Osteoblast (primary cell): ENCODE data around the gene RHBDD1. TPM values are rescaled to one million over a fixed set of nuclear protein-coding genes. Genes with fewer than 3 reads are reported as not detected.

Experiments
- DNase-seq: peaks from one replicate; pipeline ENCODE4 v3.0.0; 2011; ENCODE audit warnings: low spot score, mixed read lengths; ENCODE audit not compliant: insufficient read length; ENCODE audit errors: missing footprints
- H2AFZ ChIP-seq: 2 replicates; pipeline ENCODE4 v1.6.0; 2011; ENCODE audit warnings: mild to moderate bottlenecking, low read length
- H3K27ac ChIP-seq: 2 replicates; pipeline ENCODE4 v1.5.1; 2011; ENCODE audit warnings: mild to moderate bottlenecking, low read depth, low read length, moderate library complexity
- H3K27me3 ChIP-seq: 2 replicates; pipeline ENCODE4 v1.6.0; 2012; ENCODE audit warnings: mild to moderate bottlenecking, control low read depth, inconsistent platforms, low read length, moderate library complexity; ENCODE audit not compliant: insufficient read depth
- H3K36me3 ChIP-seq: 2 replicates; pipeline ENCODE4 v1.5.1; 2011; ENCODE audit warnings: mild to moderate bottlenecking, low read length, control low read depth, moderate library complexity; ENCODE audit not compliant: insufficient read depth
- H3K4me1 ChIP-seq: 2 replicates; pipeline ENCODE4 v1.5.1; 2011; ENCODE audit warnings: mild to moderate bottlenecking, low read length, control low read depth, moderate library complexity; ENCODE audit not compliant: insufficient read depth
- H3K4me2 ChIP-seq: 2 replicates; pipeline ENCODE4 v1.6.0; 2011; ENCODE audit warnings: mild to moderate bottlenecking, low read length; ENCODE audit not compliant: insufficient read depth
- H3K4me3 ChIP-seq: fragments of 200-600 bp; sonication (generic); 3 replicates; pipeline ENCODE4 v1.5.1; 2012; ENCODE audit warnings: mild to moderate bottlenecking, low read length, inconsistent platforms; ENCODE audit not compliant: insufficient read depth
- H3K79me2 ChIP-seq: 2 replicates; pipeline ENCODE4 v1.6.0; 2012; ENCODE audit warnings: mild to moderate bottlenecking, low read length, control low read depth, inconsistent platforms; ENCODE audit not compliant: insufficient read depth
- H3K9me3 ChIP-seq: 2 replicates; pipeline ENCODE4 v1.5.1; 2011; ENCODE audit warnings: low read depth, low read length, control low read depth
- H4K20me1 ChIP-seq: 2 replicates; pipeline ENCODE4 v1.6.0; 2012; ENCODE audit warnings: mild to moderate bottlenecking, low read length, control low read depth; ENCODE audit not compliant: insufficient read depth
- CTCF ChIP-seq: IDR thresholded peaks from 2 replicates; pipeline ENCODE4 v1.5.1; 2011; ENCODE audit warnings: mild to moderate bottlenecking, low read depth, low read length, moderate library complexity; ENCODE audit errors: extremely low read depth
- total RNA-seq: library from RNA; depleted of rRNA; stranded (reverse); fragments of >200 nt; gene quantifications from 2 replicates; pipeline ENCODE4 v1.2.3, GENCODE V29; 2012

RHBDD1 gene
- total RNA-seq, 1 donor = 25.3 TPM

DNA sequence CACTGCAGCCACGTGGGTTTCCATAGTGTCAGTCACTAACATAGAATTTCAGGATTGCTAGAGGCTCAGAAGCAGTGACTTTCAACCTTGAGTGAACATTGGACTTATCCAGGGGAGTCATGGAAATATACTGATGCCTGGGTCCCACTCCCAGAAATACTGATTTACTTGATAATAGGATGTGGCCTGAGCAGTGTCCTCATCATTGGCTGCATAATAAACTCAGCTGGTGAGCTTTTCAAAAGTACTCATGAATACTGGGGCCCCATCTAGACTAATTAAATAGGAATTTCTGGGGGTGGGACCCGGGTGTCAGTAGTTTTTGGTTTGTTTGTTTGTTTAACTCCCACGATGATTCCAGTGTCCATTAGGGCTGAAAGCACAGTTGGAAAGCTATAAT, 186.8 kb downstream of the RHBDD1 start:
- TF ChIP-seq CTCF = no peak
- DNase-seq = no peak
- Histone ChIP-seq H3K27ac (no peak overlapping the region), H3K79me2 (no peaks in the 10 kb centered on the region), H4K20me1 (no peaks in the 10 kb centered on the region), H3K9me3 (no peaks in the 10 kb centered on the region), H2AFZ (no peak overlapping the region), H3K36me3 (no peaks in the 10 kb centered on the region), H3K4me2 (no peak overlapping the region), H3K4me3 (no peak overlapping the region), H3K4me1 (no peaks in the 10 kb centered on the region), H3K27me3 (no peaks in the 10 kb centered on the region)

GRCh38 chr2:227025510-227025909, 189.7 kb downstream of the RHBDD1 start:
- no peaks in the 10 kb centered on the region for H4K20me1 ChIP-seq
- no peak overlapping the region for H3K27ac ChIP-seq
- no peaks in the 10 kb centered on the region for H3K36me3 ChIP-seq
- H3K27me3 ChIP-seq = no peaks in the 10 kb centered on the region
- no peak overlapping the region for H2AFZ ChIP-seq
- no peak for DNase-seq
- no peaks in the 10 kb centered on the region for H3K4me1 ChIP-seq
- H3K9me3 ChIP-seq = no peaks in the 10 kb centered on the region
- no peak overlapping the region for H3K4me2 ChIP-seq
- H3K79me2 ChIP-seq = no peaks in the 10 kb centered on the region
- no peak for TF ChIP-seq CTCF
- no peak overlapping the region for H3K4me3 ChIP-seq

GRCh38 chr2:227029426-227030105, 193.7 kb downstream of the RHBDD1 start:
- H2AFZ ChIP-seq = no peak overlapping the region
- no peak for TF ChIP-seq CTCF
- DNase-seq = no peak
- no peaks in the 10 kb centered on the region for H3K9me3 ChIP-seq
- no peak overlapping the region for H3K27ac ChIP-seq
- H3K4me3 ChIP-seq = no peak overlapping the region
- H3K79me2 ChIP-seq = no peaks in the 10 kb centered on the region
- H3K27me3 ChIP-seq = no peaks in the 10 kb centered on the region
- no peaks in the 10 kb centered on the region for H3K4me1 ChIP-seq
- H4K20me1 ChIP-seq = no peaks in the 10 kb centered on the region
- H3K36me3 ChIP-seq = no peaks in the 10 kb centered on the region
- H3K4me2 ChIP-seq = no peak overlapping the region

DNA sequence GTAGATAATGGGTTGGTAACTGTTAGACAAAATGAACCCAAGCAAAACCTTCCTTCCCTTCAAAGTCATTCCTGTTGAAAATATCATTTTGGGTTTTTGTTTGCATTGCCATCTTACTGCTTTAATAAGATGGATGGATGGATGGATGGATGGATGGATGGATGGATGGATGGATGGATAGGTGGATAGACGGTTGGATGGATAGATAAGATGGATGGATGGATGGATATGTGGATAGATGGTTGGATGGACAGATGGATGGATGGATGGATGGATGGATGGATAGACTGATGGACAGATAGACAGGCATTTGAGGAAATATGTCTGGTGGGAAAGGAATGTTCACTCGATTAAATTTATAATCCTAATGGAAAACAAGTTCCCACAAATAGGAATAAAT, 194.9 kb downstream of the RHBDD1 start:
- H3K4me3 ChIP-seq = no peak overlapping the region
- no peaks in the 10 kb centered on the region for H3K79me2 ChIP-seq
- H2AFZ ChIP-seq = no peak overlapping the region
- H3K4me2 ChIP-seq = no peak overlapping the region
- no peak overlapping the region for H3K27ac ChIP-seq
- no peaks in the 10 kb centered on the region for H3K4me1 ChIP-seq
- no peaks in the 10 kb centered on the region for H4K20me1 ChIP-seq
- no peaks in the 10 kb centered on the region for H3K9me3 ChIP-seq
- no peaks in the 10 kb centered on the region for H3K27me3 ChIP-seq
- no peak for DNase-seq
- no peak for TF ChIP-seq CTCF
- no peaks in the 10 kb centered on the region for H3K36me3 ChIP-seq
